WTC11 (cell line): ENCODE measurements around the gene OR2V1.

Experiments used
- CTCF ChIP-seq: fragments of 200-600 bp; IDR thresholded peaks from 2 replicates; pipeline ENCODE4 v1.8.0; 2022; ENCODE audit warnings: antibody characterized with exemption
- KAT7 ChIP-seq: sonication (generic); formaldehyde crosslinking; IDR thresholded peaks from 2 replicates; pipeline ENCODE4 v1.8.1; 2023; ENCODE audit warnings: missing genetic modification reagents, mild to moderate bottlenecking, borderline replicate concordance
- MLX ChIP-seq: sonication (generic); formaldehyde crosslinking; IDR thresholded peaks from 2 replicates; pipeline ENCODE4 v1.8.1; 2023; ENCODE audit warnings: mild to moderate bottlenecking, missing genetic modification reagents, moderate library complexity
- NFYB ChIP-seq: sonication (generic); formaldehyde crosslinking; conservative IDR thresholded peaks from 2 replicates; pipeline ENCODE4 v1.8.0; 2022; ENCODE audit warnings: low read depth, missing genetic modification reagents
- PRDM15 ChIP-seq: sonication (generic); formaldehyde crosslinking; IDR thresholded peaks from 2 replicates; pipeline ENCODE4 v1.8.0; 2022; ENCODE audit warnings: missing genetic modification reagents
- ZNF425 ChIP-seq: fragments of 250-450 bp; sonication (Bioruptor Pico); conservative IDR thresholded peaks from 2 replicates; pipeline ENCODE4 v1.9.0; 2021; ENCODE audit warnings: mild to moderate bottlenecking

- TF ChIP-seq MLX (CRISPR knock-in tag) (no peak), ZNF425 (no peak), NFYB (CRISPR knock-in tag) (no peak), CTCF (no peak), KAT7 (no peak), PRDM15 (CRISPR knock-in tag) (no peak)
These were observed 25.5 kb downstream of the OR2V1 start for GRCh38 chr5:181105391-181106025.
